ENCODE data around the gene ANKRD44. TPM values are rescaled to one million over a fixed set of nuclear protein-coding genes. Genes with fewer than 3 reads are reported as not detected.
A peak's percentile ranks its signal among the peaks of the same experiment; 100 is the strongest.
"Not testable (repeated sequence)": the region's sequence is repeated elsewhere in the genome, so short reads cannot be mapped to it uniquely, and the experiment has no call there.

The ANKRD44 gene
- total RNA-seq, 1 donor = 29.2 TPM

- no peak for DNase-seq (ENCODE audit: low read depth)
- H3K4me3 ChIP-seq (ENCODE audit: low read depth, low read length) = no peak overlapping the region
- no peak for TF ChIP-seq CTCF (IDR thresholded peaks at IDR 0.05; ENCODE audit: insufficient read depth, low read length)
Observed at GRCh38 chr2:197013098-197013497, 297.5 kb downstream of the ANKRD44 start.

DNA sequence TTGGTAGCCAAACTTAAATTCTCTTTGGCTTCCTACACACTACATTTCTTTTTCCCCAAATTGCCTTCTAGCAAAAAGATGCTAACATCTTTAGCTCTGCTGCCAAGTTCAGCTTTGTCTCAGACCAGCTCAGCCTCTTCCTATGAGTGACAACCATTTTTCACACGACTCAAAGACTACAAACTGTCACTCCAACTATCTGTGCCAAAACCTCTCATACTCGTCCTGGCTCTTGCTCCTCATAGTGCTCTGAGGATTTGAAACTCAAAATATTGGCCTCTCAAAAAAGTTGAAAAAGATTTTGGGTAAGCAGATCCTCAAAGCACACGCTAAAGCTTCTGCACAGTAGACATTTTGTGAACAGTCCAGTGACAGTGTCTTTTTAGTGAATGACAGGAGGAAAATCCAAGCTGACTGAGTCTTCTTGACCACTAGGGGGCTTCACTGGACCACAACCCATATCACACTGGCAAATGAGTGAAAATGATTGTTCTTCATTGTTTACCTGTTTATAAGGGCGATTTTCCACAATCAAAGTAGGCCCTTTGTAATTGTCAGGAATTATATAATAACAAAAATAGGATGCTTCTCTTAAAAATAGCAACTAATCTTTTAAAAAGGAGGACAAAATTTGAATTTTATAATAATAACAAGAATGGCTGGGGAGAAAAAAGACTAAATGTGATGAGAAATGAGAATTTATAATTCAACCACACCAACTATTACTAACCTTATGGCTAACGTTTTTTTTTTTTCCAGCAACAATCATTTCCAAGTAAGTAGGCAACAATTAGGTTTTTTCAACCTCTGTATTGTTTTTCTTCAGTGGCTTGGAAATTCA lies 298.6 kb downstream of the ANKRD44 start:
- TF ChIP-seq CTCF (IDR thresholded peaks at IDR 0.05; ENCODE audit: insufficient read depth, low read length) = peak; percentile 84
- DNase-seq (ENCODE audit: low read depth) = peak; percentile 56
- H3K4me3 ChIP-seq (ENCODE audit: low read depth, low read length) = no peak overlapping the region

DNA sequence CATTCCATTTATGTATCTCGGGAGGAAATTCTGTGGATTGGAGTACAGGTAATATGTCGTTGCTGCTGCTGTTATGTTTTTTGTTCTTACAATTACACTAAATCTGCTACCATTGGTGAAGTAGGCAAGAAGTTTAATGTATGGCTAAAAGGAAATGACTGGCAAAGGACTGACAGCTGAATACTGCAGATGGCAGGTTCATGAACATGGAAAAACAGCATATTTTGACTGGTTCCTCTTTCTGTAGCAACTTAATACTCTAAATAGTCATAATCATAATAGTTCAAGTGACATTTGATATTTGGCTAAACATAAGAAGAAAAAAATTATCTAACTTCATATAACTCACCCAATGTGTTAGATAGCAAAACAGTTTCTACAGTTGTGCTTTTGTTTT lies 299.6 kb downstream of the ANKRD44 start:
- H3K4me3 ChIP-seq (ENCODE audit: low read depth, low read length) = no peak overlapping the region
- no peak for TF ChIP-seq CTCF (IDR thresholded peaks at IDR 0.05; ENCODE audit: insufficient read depth, low read length)
- no peak for DNase-seq (ENCODE audit: low read depth)

GRCh38 chr2:197010200-197011020 lies 300.2 kb downstream of the ANKRD44 start:
- no peak for TF ChIP-seq CTCF (IDR thresholded peaks at IDR 0.05; ENCODE audit: insufficient read depth, low read length)
- H3K4me3 ChIP-seq (ENCODE audit: low read depth, low read length) = no peak overlapping the region
- no peak for DNase-seq (ENCODE audit: low read depth)

GRCh38 chr2:197008741-197009341 lies 301.7 kb downstream of the ANKRD44 start:
- not testable (repeated sequence) for DNase-seq (ENCODE audit: low read depth); H3K4me3 ChIP-seq (ENCODE audit: low read depth, low read length)

- DNase-seq (ENCODE audit: low read depth) = peak; percentile 71
- no peak overlapping the region for H3K4me3 ChIP-seq (ENCODE audit: low read depth, low read length)
- TF ChIP-seq CTCF (IDR thresholded peaks at IDR 0.05; ENCODE audit: insufficient read depth, low read length) = no peak
Observed at GRCh38 chr2:197007716-197008628, 302.6 kb downstream of the ANKRD44 start.

Measured in fibroblast of the aortic adventitia (primary cell).